Hypothalamus (tissue), 51 donors: ENCODE results near the gene SLC38A3.
"Not testable (repeated sequence)": the region's sequence is repeated elsewhere in the genome, so short reads cannot be mapped to it uniquely, and the experiment has no call there.

Source experiments
- DNase-seq, 51 donors: peaks; one replicate each; lab custom pipeline; 2025; lab: John Stamatoyannopoulos, UW

SLC38A3 gene

DNA sequence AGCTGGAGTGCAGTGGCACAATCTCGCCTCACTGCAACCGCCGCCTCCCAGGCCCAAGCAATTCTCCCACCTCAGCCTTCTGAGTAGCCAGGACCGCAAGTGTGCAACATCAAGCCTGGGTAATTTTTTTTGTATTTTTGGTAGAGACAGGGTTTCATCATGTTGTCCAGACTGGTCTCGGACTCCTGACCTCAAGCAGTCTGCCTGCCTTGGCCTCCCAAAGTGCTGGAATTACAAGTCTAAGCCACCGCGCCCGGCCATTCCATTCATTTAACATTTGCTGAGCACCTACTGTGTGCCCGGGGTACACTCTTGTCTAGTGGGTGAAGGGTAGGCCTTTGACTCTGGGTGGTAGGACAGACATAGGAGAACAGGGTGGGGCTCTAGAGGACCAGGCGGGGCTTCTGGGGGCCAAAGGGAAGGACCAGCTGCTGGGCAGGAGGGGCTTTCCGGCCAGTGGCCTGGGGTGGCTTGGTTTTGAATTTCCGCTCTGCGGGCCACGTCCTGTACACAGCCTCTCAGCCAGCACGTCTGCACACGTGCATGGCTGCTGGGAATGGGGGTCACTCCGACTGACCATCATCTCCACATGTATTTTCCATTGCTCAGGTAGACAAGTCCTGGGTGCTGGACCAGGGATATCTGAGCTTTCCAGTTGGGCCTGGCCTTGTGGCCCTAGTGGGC lies 2.4 kb downstream of the SLC38A3 start:
- DNase-seq, result no peak

DNA sequence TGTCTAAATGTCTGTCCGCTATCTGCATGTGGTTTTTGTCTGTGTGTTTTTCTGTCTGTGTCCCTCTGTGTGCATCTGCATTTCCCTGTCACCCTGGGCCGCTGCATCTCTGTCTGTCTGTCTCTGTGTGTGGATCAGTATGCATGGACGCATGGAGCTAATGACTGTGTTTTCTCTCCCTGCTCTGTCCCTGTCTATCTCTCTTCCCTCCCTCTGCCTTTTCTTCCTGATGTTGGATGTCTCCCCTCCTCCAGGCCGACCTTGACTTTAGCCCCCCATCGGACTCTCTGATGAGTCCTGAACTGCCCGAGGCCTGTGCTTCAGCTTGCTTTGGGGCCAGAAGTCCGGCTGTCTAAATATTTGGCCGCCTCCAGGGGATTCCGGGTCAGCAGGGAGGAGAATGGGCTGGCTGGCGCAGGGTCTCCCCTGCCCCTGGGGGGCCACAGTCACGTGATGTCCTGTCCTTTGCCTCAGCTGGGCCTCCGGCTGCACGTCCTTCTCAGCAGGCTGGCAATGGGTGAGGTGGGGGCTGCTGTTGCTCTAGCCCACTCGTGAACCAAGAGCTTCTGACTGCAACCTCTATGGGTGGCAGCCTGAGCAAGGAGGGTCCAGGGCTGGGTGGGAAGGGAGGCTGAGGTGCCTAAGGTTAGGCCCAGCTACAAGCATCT lies 3.7 kb downstream of the SLC38A3 start:
- DNase-seq, result no peak

- no peak for DNase-seq
Measured at GRCh38 chr3:50210176-50210509, 5.1 kb downstream of the SLC38A3 start.

DNA sequence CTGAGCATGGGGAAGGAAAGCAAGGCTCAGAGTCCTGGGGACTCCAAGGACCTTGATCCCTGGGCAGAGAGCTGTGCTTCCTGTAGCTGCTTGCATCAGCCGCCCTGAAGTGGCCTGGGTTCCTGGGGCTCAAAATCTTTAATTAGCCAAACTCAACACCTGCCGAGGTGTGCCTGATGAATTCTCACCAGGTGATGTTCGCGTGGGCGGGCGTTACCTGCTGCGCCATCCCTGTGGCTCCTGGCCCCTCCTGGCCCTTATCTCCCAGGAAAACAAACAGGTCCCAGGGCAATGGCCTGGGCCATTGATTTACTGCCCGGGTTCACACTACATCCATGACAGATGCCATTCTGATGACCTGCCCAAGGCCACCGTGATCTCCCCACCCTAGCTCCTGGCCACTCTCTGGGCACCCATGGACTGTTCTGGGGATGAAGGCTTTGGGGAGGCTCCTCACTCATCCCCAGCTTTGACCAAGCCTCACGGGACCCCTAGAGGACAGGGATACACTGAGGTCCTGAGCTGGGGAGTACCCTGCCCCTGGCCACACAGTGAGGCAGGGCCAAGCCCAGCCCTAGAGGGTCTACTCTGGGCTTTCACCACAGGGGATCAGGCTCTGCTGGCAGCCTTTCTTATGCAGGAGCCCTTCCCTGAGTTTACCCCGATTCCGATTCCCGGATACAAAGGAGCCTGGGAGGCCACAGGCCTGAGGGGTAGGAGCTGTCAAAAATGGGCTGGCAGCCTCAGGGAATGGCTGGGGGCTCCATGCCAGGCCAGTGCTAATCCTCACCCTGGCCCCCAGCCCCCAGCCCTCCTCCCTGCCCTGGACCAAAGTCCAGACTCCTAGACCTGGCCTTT lies 5.7 kb downstream of the SLC38A3 start:
- DNase-seq, result no peak

DNA sequence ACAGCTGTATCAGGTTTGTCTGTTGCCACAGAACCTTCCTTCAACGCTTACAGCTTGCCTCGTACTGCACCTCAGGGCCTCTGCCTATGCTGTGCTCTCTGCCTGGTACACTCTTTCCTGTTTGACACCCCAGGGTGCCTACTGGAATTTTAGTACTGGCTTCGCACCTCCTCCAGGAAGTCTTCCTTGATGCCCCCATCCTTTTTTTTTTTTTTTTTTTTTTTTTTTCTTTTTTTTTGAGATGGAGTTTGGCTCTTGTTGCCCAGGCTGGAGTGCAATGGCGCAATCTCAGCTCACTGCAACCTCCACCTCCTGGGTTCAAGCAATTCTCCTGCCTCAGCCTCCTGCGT lies 6.3 kb downstream of the SLC38A3 start:
- not testable (repeated sequence) for DNase-seq

GRCh38 chr3:50211930-50212329 lies 6.9 kb downstream of the SLC38A3 start:
- DNase-seq, result peak in 1 of 51 donors; percentile 49

DNA sequence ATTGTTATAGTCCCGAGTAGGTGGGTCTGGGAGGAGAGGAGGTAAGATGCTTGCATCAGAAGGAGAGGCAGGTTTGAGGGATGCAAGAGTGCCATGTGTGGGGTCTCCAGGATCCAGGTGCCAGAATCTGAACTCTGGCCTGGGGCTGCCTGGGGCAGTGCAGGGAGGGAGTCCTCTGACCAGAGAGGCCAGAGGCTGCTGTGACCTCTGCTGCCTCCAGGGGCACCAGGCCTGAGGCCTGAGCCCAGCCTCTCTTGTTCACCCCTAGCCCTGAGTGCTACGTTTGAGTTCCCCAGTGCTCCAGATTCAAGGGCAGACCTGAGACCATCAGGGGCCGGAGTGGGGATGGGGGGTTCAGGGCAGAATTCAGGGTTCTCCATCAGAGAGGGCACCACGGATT lies 7.4 kb downstream of the SLC38A3 start:
- DNase-seq, result peak in 1 of 51 donors; percentile 32

DNA sequence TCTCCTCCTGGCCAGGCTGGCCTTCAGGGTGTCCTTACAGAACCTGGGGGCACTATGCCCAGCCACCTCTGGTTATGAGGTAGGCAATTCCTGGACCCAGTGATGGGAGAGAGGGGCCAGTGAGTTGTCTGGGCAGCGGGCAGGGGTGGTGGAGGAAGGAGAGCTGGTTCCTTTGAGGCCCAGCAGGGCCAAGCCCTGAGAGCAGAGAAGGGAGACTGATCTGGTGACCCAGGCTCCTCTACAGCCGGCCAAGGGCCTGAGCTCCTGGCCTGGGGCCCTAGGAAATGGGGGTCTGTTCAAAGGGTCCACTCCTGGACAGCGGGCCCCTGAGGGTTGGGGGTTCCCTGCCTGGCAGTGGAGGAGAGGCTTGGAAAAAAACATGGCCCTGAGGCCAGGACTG lies 7.9 kb downstream of the SLC38A3 start:
- peak in 2 of 51 donors; percentile 35 to 51 for DNase-seq

GRCh38 chr3:50213373-50213772 lies 8.3 kb downstream of the SLC38A3 start:
- DNase-seq, result peak in 50 of 51 donors; percentile 23 to 96 (median 84)

DNA sequence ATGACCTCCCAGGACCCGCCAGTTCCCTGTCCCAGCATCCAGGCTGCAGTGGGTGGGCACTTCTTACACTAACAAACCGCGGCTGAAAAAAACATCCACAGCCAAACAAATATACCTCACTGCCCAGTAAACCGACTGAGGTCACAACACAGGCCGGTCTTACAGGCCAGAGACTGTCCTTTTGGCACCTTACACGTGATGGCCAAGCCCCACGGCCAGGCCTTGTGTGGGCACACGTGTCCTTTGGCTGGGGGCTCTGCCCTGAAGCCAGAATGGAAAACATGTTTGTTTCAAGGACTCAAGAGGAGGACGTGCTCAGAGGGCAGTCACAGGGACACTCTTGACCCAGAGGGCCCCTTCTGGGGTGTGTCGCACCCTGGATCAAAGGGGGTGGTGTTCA lies 9.8 kb downstream of the SLC38A3 start:
- DNase-seq, result no peak

DNA sequence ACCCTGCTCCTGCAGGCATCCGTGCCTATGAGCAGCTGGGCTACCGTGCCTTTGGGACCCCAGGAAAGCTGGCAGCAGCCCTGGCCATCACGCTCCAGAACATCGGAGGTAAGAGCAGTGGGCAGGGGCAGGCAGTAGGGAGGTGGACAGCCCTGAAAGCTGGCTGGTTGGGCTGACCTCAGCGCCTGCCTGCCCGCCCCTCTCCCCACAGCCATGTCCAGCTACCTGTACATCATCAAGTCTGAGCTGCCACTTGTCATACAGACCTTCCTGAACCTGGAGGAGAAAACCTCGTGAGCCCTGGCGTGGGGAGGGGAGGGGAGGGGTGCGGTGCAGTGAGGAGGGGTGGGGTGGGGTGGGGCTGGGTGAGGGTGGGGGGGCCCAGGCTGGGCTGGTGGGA lies 10.5 kb downstream of the SLC38A3 start:
- DNase-seq, result no peak

DNA sequence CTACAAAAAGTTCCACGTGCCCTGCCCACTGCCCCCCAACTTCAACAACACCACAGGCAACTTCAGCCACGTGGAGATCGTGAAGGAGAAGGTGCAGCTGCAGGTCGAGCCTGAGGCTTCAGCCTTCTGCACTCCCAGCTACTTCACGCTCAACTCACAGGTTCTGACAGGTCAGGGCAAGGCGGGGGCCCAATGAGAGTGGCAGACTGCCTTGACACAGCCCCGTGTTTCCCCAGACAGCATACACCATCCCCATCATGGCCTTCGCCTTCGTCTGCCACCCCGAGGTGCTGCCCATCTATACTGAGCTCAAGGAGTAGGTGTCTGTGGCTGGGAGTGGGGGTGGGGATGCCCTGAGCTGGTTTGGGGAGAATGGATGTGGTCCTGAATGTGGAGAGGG lies 12.6 kb downstream of the SLC38A3 start:
- DNase-seq, result no peak

GRCh38 chr3:50218448-50218847 lies 13.4 kb downstream of the SLC38A3 start:
- DNase-seq, result no peak

GRCh38 chr3:50219285-50219684 lies 14.2 kb downstream of the SLC38A3 start:
- no peak for DNase-seq

DNA sequence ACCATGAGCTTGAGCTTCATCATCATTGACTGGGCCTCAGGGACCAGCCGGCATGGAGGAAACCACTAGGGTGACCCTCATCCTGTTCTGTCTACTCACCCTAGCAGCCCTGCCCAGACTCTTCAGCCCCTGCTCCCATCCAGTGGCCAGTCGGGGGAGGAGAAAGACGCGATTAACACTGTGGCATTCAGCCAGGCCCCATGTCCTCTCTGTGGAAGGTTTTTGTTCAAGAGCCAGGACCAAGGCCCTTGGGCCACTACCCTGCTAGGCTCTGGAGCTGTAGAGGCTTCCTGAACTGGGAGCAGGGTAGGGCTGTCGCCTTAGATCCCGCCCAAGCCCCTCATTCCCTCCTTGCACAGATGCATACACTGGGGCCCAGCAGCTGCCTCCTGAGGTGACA lies 15.0 kb downstream of the SLC38A3 start:
- peak in 6 of 51 donors; percentile 4 to 24 (median 14) for DNase-seq

DNA sequence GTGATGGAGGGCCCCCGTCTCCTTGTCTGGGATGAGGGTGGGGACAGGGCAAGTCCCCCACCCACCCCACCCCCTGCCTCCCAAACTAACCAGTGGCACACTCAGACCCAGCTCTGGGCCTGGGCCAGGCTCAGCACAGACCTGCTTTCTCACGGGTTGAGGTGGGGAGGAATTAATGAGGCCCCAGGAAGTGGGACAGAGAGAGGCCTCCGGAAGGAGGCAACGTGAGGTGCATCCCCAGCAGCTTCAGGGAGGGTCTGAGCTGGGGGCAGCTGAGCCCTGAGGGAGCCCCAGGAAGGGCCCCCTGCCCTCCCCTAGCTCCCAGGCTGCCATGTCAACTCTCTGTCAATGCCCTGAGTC lies 16.0 kb downstream of the SLC38A3 start:
- no peak for DNase-seq

- DNase-seq, result peak in 16 of 51 donors; percentile 14 to 47 (median 29)
Measured at GRCh38 chr3:50221411-50222168, 16.5 kb downstream of the SLC38A3 start.

GRCh38 chr3:50222169-50222528 lies 17.1 kb downstream of the SLC38A3 start:
- DNase-seq, result no peak

- DNase-seq, result no peak
Measured at GRCh38 chr3:50224639-50225038, 19.6 kb downstream of the SLC38A3 start.

DNA sequence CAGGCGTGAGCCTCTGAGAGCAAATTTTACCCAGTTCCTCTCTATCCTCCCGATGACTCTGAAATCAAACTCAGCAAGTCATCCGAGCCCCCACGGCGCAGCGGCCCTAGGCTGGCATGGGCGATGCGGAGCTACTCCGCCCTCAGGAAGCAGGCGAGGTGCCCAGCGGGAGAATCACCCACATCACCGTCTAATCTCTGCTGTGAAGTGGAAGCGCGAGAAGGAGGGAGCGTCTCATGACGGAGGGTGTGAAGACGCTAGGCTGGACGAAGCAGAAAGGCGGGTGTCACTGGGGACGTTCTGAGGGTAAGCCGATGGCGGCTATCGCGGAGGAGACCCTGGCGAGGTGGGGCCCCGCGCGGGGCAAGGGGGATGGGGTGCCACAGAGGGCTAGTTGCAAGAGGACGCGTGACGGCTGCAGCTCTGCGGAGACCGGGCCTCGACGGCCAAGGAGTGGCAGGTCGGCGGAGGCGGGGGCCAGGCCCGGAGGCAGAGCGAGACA lies 21.9 kb downstream of the SLC38A3 start:
- DNase-seq, result peak in 21 of 51 donors; percentile 36 to 82 (median 57)
